Inflammatory macrophage treated with lipopolysaccharide for 1 hour (primary cell): ENCODE results near the gene PAX4.
A peak's percentile ranks its signal among the peaks of the same experiment; 100 is the strongest.

Source experiments
- DNase-seq, 2 donors: peaks; one replicate each; pipeline ENCODE4 v3.0.0-alpha.2; 2020 to 2022

Gene PAX4

GRCh38 chr7:127628445-127628844 is 10.5 kb upstream of the PAX4 start:
- no peak for DNase-seq

DNA sequence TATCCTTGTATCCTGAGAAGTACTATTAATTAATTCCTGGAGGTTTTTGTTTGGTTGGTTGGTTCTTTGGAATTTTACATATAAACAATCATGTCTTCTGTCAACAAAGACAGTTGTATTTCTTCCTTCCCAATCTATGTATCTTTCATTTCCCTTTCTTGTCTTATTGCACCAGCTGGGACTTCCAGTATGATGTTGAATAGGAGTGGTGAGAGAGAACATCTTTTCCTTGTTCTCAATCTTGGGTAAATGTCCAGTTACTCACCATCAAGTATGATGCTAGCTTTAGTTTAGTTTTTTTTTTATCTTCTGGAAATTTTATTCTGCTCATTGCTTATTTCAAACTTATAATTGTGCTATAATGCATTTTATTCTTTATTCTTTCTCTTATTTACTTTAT is 7.4 kb upstream of the PAX4 start:
- DNase-seq: peak; percentile 51 to 60

- no peak for DNase-seq
Observed at GRCh38 chr7:127620406-127621233, 2.7 kb upstream of the PAX4 start.

DNA sequence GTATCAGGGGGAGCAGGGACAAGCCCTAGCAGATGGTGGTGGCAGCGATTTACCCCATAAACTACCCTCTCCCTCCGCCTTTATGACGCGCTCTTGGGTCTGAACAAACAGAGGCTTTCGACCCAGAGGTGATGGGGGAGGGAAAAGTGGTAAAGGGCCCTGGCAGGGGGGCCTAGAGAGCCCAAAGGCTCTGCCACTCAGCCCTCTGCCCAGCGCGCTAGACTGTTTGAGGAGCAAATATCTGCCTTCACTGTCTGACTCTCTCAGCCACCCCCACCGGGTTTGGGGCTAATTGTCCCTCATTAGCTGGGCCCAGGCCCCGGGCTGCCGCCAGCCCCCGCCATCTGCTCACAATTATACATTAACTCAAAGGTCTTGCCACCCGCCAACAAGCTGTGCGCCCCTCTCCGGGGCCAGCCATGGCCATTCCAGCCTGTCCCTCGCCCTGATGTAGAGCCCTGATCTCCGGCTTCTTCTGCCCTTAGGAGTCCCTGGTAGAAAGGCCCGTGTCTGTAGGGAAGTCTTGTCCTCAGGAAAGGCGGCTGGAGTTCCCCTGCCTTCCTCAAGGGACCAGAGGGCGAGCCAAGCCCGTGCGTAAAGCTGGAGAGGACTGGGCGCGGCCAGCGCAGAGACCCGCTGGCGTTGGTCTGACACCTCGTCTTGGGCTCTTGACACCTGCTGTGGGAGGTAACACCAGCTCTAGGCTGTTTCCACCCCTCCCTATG is 1.9 kb upstream of the PAX4 start:
- no peak for DNase-seq

DNA sequence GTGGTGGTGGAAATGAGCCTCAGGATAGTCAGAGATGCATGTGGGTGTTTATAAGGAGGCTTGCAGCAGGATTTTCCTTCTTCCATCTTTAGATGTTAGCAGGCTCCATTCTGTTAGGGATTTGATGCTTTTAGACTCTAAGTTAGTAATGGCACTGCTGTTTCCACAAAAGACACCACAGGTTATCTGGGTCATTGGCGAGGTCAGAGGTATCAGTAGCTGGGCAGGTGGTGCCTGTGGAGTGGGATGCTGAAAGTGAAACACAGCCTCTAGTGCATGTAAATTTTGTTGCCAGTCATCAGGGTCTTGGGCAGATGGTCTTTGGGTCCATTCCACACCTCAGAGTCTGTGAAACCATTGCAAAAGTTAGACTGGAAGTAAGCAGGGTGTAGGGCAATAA is 833 bp upstream of the PAX4 start:
- DNase-seq: no peak

GRCh38 chr7:127616724-127617123 is 1.2 kb downstream of the PAX4 start:
- no peak for DNase-seq

- no peak for DNase-seq
Observed at GRCh38 chr7:127612263-127612662, 5.7 kb downstream of the PAX4 start.

GRCh38 chr7:127609297-127609696 is 8.6 kb downstream of the PAX4 start:
- no peak for DNase-seq

GRCh38 chr7:127608446-127608845 is 9.5 kb downstream of the PAX4 start:
- no peak for DNase-seq

DNA sequence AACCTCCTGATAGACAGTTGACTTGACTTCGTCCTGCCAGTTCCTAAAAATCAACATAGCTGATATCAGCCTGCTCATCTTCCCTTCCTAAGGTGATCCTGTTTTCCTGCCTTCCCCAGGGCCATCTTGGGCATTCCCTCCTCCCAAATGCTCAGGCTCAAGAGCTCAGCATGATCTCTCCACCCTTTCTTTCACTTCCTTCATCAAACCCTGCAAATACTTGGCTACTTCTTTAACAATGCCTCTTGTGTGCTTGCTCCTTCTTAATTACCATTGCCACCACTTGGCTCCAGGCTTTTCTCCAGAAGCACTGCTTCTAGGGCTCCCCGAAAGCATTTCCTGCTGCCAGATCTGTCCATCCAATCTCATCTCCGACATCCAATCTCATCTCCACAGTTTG is 17.1 kb downstream of the PAX4 start:
- no peak for DNase-seq

DNA sequence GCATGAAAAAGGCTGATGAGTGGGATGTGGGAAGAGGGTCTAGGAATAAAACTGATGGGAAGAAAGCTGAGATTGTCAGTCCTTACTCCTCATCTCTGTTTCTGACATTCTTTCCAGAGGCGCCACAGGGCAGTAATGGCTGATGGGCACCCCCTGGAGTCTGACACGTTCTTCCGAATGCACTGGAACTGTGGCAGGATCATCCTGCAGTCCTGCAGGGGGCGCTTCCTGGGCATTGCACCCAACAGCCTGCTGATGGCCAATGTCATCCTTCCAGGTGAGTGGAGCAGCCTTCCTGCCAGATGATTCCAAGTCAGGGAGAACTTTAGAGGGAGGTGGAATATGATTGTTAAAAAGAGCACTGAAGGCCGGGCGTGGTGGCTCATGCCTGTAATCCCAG is 19.6 kb downstream of the PAX4 start:
- DNase-seq: no peak

DNA sequence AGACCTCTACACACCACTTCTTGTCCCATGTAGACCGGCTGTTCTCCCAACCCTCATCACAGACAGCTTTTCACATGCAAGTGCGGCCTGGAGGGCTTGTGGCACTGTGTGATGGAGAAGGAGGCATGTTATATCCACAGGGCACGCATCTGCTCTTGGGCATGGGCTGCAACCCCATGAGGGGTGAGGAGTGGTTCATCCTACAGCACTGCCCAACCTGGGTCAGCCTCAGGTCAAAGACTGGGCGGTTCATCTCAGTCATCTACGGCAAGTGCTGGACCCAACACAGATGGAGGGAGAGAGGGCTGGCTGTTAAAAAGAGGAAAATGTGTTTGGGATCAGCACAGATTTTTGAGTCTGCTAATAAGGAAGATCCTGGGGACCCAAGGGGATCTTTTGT is 22.2 kb downstream of the PAX4 start:
- DNase-seq: no peak

- peak; percentile 33 to 42 for DNase-seq
Observed at GRCh38 chr7:127594490-127594889, 23.5 kb downstream of the PAX4 start.

- DNase-seq: no peak
Observed at GRCh38 chr7:127592550-127592949, 25.4 kb downstream of the PAX4 start.

DNA sequence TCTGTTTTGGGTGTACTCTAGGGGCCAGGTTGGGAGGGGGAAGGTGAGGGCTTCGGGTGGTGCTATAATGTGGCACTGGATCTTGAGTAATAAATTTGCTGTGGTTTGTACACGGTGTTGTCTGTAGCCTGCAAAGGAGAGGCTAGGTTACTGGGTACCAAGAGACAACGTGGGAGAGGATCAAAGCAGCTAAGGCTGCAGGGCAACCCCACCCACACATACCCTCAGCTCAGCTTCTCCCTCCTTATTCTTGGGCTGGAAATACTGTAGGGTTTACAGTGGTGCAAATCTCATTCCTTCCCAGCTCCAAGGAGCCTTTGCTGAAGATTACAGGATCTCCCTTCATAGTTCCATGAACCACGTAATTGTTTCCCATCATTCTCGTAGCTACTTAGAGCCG is 26.4 kb downstream of the PAX4 start:
- DNase-seq: no peak

GRCh38 chr7:127591189-127591588 is 26.8 kb downstream of the PAX4 start:
- DNase-seq: no peak

GRCh38 chr7:127589896-127590295 is 28.0 kb downstream of the PAX4 start:
- DNase-seq: peak in 1 of 2 donors; percentile 11

GRCh38 chr7:127588697-127589482 is 29.1 kb downstream of the PAX4 start:
- peak in 1 of 2 donors; percentile 23 for DNase-seq

DNA sequence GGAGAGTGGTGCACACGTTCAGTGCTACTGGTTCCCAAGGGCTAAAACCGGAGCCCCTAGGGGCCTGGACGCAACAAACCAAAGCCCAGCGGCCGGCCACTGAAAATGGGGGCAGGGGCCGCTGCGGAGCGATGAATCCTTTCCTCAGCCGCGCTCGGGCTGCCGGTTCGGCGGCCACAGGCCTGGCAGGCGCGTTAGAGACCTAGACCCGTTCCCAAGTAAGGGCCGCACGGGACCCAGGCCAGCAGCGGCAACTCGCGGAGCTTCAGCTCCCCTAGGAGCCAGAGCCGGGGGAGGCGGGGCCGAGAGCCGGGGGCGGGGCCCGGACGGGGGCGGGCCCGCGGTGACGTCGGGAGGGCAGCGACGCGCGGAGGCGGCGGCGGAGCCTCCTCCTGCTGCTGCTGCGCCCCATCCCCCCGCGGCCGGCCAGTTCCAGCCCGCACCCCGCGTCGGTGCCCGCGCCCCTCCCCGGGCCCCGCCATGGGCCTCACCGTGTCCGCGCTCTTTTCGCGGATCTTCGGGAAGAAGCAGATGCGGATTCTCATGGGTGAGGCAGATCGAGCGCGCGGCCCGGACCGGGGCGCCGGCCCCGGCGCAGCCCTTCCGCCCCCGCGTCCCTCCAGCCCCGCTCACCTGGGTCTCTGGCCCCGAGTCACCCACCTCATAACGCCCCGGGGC is 29.8 kb downstream of the PAX4 start, which contains the start of gene ARF5:
TSS of gene ARF5 (plus strand) at position 393 of the 678 bp plus-strand sequence. CDS start at position 481, 88 bp downstream.
- DNase-seq: peak; percentile 75 to 91

DNA sequence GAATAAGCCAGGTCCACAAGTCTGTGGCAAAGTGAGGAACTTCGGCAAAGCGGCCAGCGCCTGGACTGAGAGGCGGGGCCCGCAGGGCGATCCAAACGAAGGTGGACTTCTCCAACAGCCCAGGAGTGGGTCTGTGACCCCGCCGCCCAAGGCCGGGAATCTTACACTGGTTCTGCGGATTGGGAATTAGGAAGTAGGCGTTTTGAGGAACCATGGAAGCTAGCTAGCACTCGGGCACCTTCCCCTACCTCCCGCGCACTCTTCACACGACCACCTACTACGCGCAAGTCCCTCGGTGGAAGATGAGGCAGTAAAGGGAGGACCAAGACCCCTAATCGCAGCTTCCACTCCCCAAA is 30.3 kb downstream of the PAX4 start:
- no peak for DNase-seq

- no peak for DNase-seq
Observed at GRCh38 chr7:127586346-127586745, 31.6 kb downstream of the PAX4 start.

GRCh38 chr7:127585044-127585953 is 32.6 kb downstream of the PAX4 start, which contains the start of gene GCC1:
TSS of gene GCC1 (minus strand) at chr7:127585596. CDS start at chr7:127585182, 414 bp downstream.
- peak; percentile 87 to 96 for DNase-seq
